H1 (cell line): ENCODE results near the gene RAB9B.

Experiments
- ASH2L ChIP-seq: fragments of 200-600, 300-600 bp; sonication (generic); IDR thresholded peaks from one replicate; pipeline ENCODE4 v1.7.1; 2017; ENCODE audit warnings: low read length
- BRCA1 ChIP-seq: IDR thresholded peaks from 2 replicates; pipeline ENCODE4 v1.6.1; 2012; ENCODE audit warnings: low read depth, low read length, improper control_type of control experiment
- CBX5 ChIP-seq: fragments of 300-800, 300-1000 bp; sonication (generic); IDR thresholded peaks from 2 replicates; pipeline ENCODE4 v1.7.1; 2016; ENCODE audit warnings: antibody characterized with exemption, low read length, low read depth
- CTBP2 ChIP-seq: IDR thresholded peaks from 2 replicates; pipeline ENCODE4 v1.7.0; 2011; ENCODE audit warnings: borderline replicate concordance, mild to moderate bottlenecking, moderate library complexity, mixed read lengths, low read length; ENCODE audit not compliant: insufficient read depth, insufficient read length
- CTCF ChIP-seq, 3 experiments: IDR thresholded peaks; 1 replicate in 2 of 3; 2 replicates in 1 of 3; pipeline versions ENCODE4 v1.5.1 to v1.6.1; 2011; ENCODE audit warnings: low read length in 3 of 3, mild to moderate bottlenecking in 3 of 3, inconsistent platforms in 2 of 3, low read depth in 1 of 3, moderate library complexity in 1 of 3; ENCODE audit not compliant: insufficient read depth in 1 of 3; ENCODE audit errors: control extremely low read depth in 1 of 3
- EZH2 ChIP-seq: fragments of 200-600 bp; sonication (generic); IDR thresholded peaks from 2 replicates; pipeline ENCODE4 v1.7.1; 2012; ENCODE audit warnings: low read depth, mild to moderate bottlenecking, moderate library complexity, low read length, inconsistent platforms; ENCODE audit not compliant: severe bottlenecking
- KDM1A ChIP-seq: fragments of 200-600, 300-600 bp; sonication (generic); IDR thresholded peaks from 2 replicates; pipeline ENCODE4 v1.7.1; 2016; ENCODE audit warnings: mild to moderate bottlenecking, low read length, borderline replicate concordance
- KDM5A ChIP-seq: fragments of 200-600 bp; IDR thresholded peaks from 2 replicates; pipeline ENCODE4 v1.7.1; 2012; ENCODE audit warnings: mild to moderate bottlenecking, low read length, inconsistent platforms, mixed read lengths
- POLR2A ChIP-seq, 2 experiments: IDR thresholded peaks; 1 replicate in 1 of 2; 2 replicates in 1 of 2; pipeline ENCODE4 v1.6.1; 2011; ENCODE audit warnings: low read depth in 2 of 2, low read length in 2 of 2, mild to moderate bottlenecking in 2 of 2; ENCODE audit errors: control extremely low read depth in 1 of 2
- RAD21 ChIP-seq, 2 experiments: IDR thresholded peaks in 1 of 2; conservative IDR thresholded peaks in 1 of 2; 2 replicates each; pipeline ENCODE4 v1.6.1; 2011; ENCODE audit warnings: low read depth in 2 of 2, low read length in 2 of 2, improper control_type of control experiment in 1 of 2, inconsistent platforms in 1 of 2, mild to moderate bottlenecking in 1 of 2, moderate library complexity in 1 of 2
- TAF1 ChIP-seq: IDR thresholded peaks from 2 replicates; pipeline ENCODE4 v1.6.1; 2011; ENCODE audit warnings: mild to moderate bottlenecking, low read depth, low read length
- ZNF274 ChIP-seq: IDR thresholded peaks from 2 replicates; pipeline ENCODE4 v1.7.0; 2012; ENCODE audit warnings: low read length, borderline replicate concordance; ENCODE audit errors: extremely low read depth

DNA sequence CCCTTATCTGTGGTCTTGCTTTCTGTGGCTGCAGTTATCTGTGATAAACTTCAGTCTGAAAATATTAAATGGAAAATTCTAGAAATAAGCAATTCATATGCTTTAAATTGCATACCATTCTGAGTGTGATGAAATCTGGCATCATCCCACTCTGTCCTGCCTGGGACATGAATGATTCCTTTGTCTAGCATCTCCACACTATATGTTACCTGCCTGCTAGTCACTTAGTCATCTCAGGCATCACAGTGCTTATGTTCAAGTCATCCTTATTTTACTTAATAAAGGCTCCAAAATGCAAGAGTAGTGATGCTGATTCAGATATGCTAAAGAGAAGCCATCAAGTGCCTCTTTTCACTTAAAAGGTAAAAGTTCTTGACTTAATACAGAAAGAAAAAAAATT, 14.3 kb upstream of the RAB9B start:
- TF ChIP-seq TAF1 (no peak), KDM5A (no peak), CTBP2 (no peak), KDM1A (no peak), RAD21 (IDR thresholded peaks at IDR 0.05 in 1 of 2, conservative IDR thresholded peaks at IDR 0.05 in 1 of 2; ENCODE audit: low read depth in 2 of 2, low read length in 2 of 2) (no peak), CTCF (IDR thresholded peaks at IDR 0.05; ENCODE audit: control extremely low read depth in 1 of 3, insufficient read depth in 1 of 3, low read depth in 1 of 3, low read length in 3 of 3) (no peak), BRCA1 (no peak), EZH2 (no peak), ZNF274 (no peak), POLR2A (IDR thresholded peaks at IDR 0.05; ENCODE audit: control extremely low read depth in 1 of 2, low read depth in 2 of 2, low read length in 2 of 2) (no peak), ASH2L (no peak), CBX5 (no peak)
